Testis (tissue), 2 donors: ENCODE measurements around the gene MED12L.

Experiments
- CTCF ChIP-seq, 3 experiments: fragments of 450-650 bp in 2 of 3; fragments of 200-600 bp in 1 of 3; sonication (generic) in 1 of 3; IDR thresholded peaks; one replicate each; pipeline ENCODE4 v1.5.1; 2016 to 2019; ENCODE audit warnings: antibody characterized with exemption in 3 of 3, mild to moderate bottlenecking in 2 of 3, moderate library complexity in 1 of 3
- POLR2A ChIP-seq: fragments of 450-650 bp; IDR thresholded peaks from one replicate; pipeline ENCODE4 v1.6.1; 2017; ENCODE audit warnings: antibody characterized with exemption, mild to moderate bottlenecking, moderate library complexity

- TF ChIP-seq CTCF (IDR thresholded peaks at IDR 0.05) (no peak), POLR2A (no peak)
Observed at GRCh38 chr3:151483961-151484520, 398.6 kb downstream of the MED12L start.
